ENCODE measurements around the gene PTPN3.
"Not testable (repeated sequence)": the region's sequence is repeated elsewhere in the genome, so short reads cannot be mapped to it uniquely, and the experiment has no call there.

The PTPN3 gene

DNA sequence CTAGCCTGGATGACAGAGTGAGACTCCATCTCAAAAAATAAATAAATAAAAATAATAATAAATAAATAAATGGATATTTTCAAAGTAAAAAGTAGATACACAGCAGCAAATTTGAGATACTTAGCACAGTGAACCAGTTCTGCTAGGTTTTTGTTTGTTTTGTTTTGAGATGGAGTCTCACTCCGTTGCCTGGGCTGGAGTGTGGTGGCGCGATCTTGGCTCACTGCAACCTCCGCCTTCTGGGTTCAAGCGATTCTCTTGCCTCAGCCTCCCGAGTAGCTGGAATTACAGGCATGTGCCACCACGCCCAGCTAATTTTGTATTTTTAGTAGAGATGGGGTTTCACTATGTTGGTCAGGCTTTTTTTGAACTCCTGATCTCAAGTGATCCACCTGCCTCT, 157.1 kb downstream of the PTPN3 start:
- not testable (repeated sequence) for H3K4me3 ChIP-seq (ENCODE audit: low read depth, low read length)

DNA sequence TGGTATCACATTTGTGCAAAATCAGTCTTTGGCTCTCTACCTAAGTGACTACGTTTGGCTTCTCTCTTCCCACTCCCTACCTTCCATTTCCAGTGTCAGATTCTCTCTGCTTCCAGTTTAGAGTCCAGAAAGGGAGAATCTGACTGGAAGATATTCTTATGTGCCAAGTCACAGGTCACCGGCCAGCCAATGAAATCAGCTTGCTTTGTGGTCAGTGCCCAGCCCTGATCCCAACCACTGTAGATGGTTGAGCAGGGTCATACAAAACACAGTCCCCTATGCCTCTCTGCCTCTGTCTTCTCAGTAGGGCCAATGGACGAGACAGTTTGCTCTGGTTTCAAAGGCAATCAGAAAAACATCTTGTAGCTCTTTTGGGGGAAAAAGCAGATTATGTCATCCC, 161.7 kb downstream of the PTPN3 start:
- H2AFZ ChIP-seq (ENCODE audit: low read length, unreplicated experiment), result no peak overlapping the region
- H3K4me1 ChIP-seq (ENCODE audit: control insufficient read depth, insufficient read depth, low read length, unreplicated experiment), result peaks cover 4% of the 10 kb centered on the region

More for the DNA sequence above, 157.1 kb downstream of the PTPN3 start:
- not testable (repeated sequence) for H2AFZ ChIP-seq (ENCODE audit: low read length, unreplicated experiment); H3K79me2 ChIP-seq (ENCODE audit: control insufficient read depth, insufficient read depth, low read length, unreplicated experiment); H3K36me3 ChIP-seq (ENCODE audit: insufficient read depth, low read length); H3K4me1 ChIP-seq (ENCODE audit: control insufficient read depth, insufficient read depth, low read length, unreplicated experiment); H3K27ac ChIP-seq (ENCODE audit: low read depth, low read length); H3K27me3 ChIP-seq (ENCODE audit: insufficient read depth, low read length)

DNA sequence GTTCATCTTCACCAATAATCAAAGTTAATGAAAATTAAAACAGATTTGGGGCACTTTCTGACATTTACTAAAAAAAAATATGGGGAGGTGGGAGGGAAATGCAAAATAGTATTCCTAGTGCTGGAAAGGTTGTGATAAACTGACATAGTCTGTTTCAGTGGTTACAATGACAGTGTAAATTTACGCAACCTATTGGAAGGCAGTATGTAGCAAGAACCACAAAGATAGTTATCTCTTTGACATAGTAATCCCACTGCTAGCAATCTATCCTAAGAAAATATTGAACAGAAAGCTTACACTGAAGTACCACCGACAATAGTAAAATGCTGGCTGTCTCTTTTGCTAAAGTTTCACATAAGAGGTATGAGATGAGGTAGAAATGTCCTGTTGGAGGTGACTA, 162.2 kb downstream of the PTPN3 start:
- Histone ChIP-seq H2AFZ (ENCODE audit: low read length, unreplicated experiment) (no peak overlapping the region), H3K4me1 (ENCODE audit: control insufficient read depth, insufficient read depth, low read length, unreplicated experiment) (peaks cover 9% of the 10 kb centered on the region), H3K79me2 (ENCODE audit: control insufficient read depth, insufficient read depth, low read length, unreplicated experiment) (no peaks in the 10 kb centered on the region), H3K36me3 (ENCODE audit: insufficient read depth, low read length) (no peaks in the 10 kb centered on the region), H3K27ac (ENCODE audit: low read depth, low read length) (no peak overlapping the region), H3K27me3 (ENCODE audit: insufficient read depth, low read length) (peaks cover 6% of the 10 kb centered on the region; the same call in 1 of the 2 replicates), H3K4me3 (ENCODE audit: low read depth, low read length) (no peak overlapping the region)

More for the DNA sequence above, 161.7 kb downstream of the PTPN3 start:
- Histone ChIP-seq H3K79me2 (ENCODE audit: control insufficient read depth, insufficient read depth, low read length, unreplicated experiment) (no peaks in the 10 kb centered on the region), H3K36me3 (ENCODE audit: insufficient read depth, low read length) (no peaks in the 10 kb centered on the region), H3K4me3 (ENCODE audit: low read depth, low read length) (no peak overlapping the region), H3K27me3 (ENCODE audit: insufficient read depth, low read length) (peaks cover 6% of the 10 kb centered on the region; the same call in 1 of the 2 replicates), H3K27ac (ENCODE audit: low read depth, low read length) (no peak overlapping the region)

DNA sequence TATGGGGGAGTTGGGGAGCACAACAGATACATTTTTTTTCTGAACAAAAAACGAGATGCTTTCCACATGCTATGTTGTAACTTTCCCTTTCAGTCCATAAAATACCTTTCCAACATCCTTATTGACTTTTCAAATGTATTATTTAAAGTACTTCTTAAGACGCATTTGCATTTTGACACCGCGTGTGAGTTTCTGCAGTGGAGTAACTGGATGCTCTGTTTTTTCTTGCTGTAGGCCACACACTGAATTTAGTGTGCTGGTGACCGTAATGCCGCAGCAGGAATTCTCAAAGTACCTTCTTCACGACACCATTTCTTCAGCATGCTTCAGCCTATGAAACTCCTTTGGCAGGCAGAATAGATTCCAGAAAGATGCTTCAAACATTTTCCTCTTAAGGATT, 163.0 kb downstream of the PTPN3 start:
- Histone ChIP-seq H3K4me3 (ENCODE audit: low read depth, low read length) (no peak overlapping the region), H2AFZ (ENCODE audit: low read length, unreplicated experiment) (no peak overlapping the region), H3K27ac (ENCODE audit: low read depth, low read length) (no peak overlapping the region), H3K79me2 (ENCODE audit: control insufficient read depth, insufficient read depth, low read length, unreplicated experiment) (no peaks in the 10 kb centered on the region), H3K27me3 (ENCODE audit: insufficient read depth, low read length) (peaks cover 6% of the 10 kb centered on the region; the same call in 1 of the 2 replicates), H3K36me3 (ENCODE audit: insufficient read depth, low read length) (no peaks in the 10 kb centered on the region), H3K4me1 (ENCODE audit: control insufficient read depth, insufficient read depth, low read length, unreplicated experiment) (peaks cover 13% of the 10 kb centered on the region)

DNA sequence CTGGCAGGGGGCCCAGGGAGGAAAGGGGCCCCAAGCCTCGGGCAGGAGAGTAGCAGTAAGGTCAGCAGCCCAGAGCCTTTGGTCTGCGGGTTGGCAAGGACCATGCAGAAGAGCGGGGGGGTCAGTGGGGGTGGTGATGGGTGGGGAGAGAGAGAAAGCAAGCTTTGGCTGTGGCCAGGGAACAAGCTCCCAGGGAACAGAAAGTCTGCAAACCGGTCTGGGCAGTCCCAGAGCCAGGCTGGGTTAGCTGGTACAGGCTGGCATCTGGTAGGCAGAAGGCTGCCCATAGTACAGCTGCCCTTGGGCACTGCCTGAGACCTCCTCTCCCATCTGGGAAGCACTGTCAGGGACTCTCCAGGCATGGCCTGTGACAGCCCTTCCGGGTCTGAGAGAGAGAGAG, 166.8 kb downstream of the PTPN3 start:
- Histone ChIP-seq H3K4me1 (ENCODE audit: control insufficient read depth, insufficient read depth, low read length, unreplicated experiment) (peaks cover 31% of the 10 kb centered on the region), H3K27ac (ENCODE audit: low read depth, low read length) (no peak overlapping the region), H3K4me3 (ENCODE audit: low read depth, low read length) (no peak overlapping the region), H3K36me3 (ENCODE audit: insufficient read depth, low read length) (no peaks in the 10 kb centered on the region), H3K27me3 (ENCODE audit: insufficient read depth, low read length) (peaks cover under 1% of the 10 kb centered on the region; the same call in 1 of the 2 replicates), H3K79me2 (ENCODE audit: control insufficient read depth, insufficient read depth, low read length, unreplicated experiment) (no peaks in the 10 kb centered on the region), H2AFZ (ENCODE audit: low read length, unreplicated experiment) (peak overlapping the region; percentile 57)

DNA sequence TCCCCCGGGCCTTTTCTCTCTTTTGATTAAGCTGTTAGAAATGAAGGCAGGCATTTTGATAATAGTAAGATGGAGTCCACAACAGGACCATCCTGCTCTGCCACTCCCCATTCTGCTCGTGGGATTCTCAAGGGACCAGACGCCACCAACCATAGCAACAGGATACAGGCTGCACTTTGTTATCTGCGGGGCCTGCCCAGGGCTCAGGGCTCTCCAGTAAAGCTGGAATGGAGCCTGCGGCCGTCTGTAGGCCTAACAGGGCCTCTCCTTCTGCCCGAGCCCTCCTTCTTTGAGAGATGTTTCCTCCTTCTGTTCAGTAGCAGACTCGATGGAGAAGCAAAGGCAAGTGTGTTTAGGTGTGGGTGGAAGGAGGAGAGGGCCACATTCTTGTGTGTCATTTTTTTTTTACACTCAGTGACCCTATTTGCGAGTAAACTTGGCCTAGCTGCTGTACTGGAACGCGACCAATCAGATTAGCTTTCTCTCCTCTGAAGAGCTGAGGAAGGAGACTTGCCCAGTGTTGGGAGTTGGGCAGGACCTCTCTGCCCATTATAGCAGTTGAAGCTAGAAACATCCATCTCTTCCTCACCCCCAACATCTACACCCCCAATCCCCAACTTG, 168.4 kb downstream of the PTPN3 start:
- peak overlapping the region; percentile 20; the same call in 1 of the 2 replicates for H3K27ac ChIP-seq (ENCODE audit: low read depth, low read length)
- H3K4me3 ChIP-seq (ENCODE audit: low read depth, low read length), result peak overlapping the region; percentile 44; the same call in 1 of the 2 replicates
- H3K79me2 ChIP-seq (ENCODE audit: control insufficient read depth, insufficient read depth, low read length, unreplicated experiment), result no peaks in the 10 kb centered on the region
- H2AFZ ChIP-seq (ENCODE audit: low read length, unreplicated experiment), result peak overlapping the region; percentile 75
- H3K36me3 ChIP-seq (ENCODE audit: insufficient read depth, low read length), result no peaks in the 10 kb centered on the region
- peaks cover 31% of the 10 kb centered on the region for H3K4me1 ChIP-seq (ENCODE audit: control insufficient read depth, insufficient read depth, low read length, unreplicated experiment)
- H3K27me3 ChIP-seq (ENCODE audit: insufficient read depth, low read length), result no peaks in the 10 kb centered on the region

DNA sequence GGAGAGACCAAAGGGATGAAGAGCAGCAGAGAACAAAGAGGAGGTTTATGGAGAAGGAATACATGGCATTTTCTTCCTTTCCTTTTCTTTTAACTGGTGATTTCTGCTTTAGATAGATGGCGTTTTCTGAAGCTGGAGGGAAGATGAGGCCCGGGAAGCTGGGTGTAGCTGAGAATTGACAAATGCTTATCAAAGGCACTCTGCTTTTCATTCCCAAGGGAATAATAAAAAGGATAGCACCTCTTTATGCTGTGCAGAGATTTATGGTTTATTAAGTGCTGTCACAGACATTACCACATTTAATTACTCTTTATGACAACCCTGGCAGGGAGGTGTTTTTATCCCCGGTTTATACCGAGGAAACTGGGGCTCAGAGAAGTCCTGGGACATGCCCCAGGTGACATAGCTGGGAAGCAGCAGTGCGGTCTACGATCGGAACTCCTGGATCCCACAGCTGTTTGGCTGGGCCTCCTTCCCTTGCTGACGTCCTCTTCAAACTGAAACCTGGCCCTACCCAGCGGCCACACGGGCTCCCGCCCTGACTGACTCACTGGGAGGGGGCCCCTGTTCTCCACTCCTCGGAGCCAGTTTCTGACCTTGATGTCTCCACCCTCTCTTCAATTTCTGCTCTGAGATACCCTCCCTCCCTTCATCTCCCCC, 169.0 kb downstream of the PTPN3 start:
- H2AFZ ChIP-seq (ENCODE audit: low read length, unreplicated experiment), result peak overlapping the region; percentile 75
- peak overlapping the region; percentile 44 for H3K4me3 ChIP-seq (ENCODE audit: low read depth, low read length)
- no peaks in the 10 kb centered on the region for H3K36me3 ChIP-seq (ENCODE audit: insufficient read depth, low read length)
- H3K27ac ChIP-seq (ENCODE audit: low read depth, low read length), result peak overlapping the region; percentile 20; the same call in 1 of the 2 replicates
- peaks cover 31% of the 10 kb centered on the region for H3K4me1 ChIP-seq (ENCODE audit: control insufficient read depth, insufficient read depth, low read length, unreplicated experiment)
- H3K79me2 ChIP-seq (ENCODE audit: control insufficient read depth, insufficient read depth, low read length, unreplicated experiment), result no peaks in the 10 kb centered on the region
- H3K27me3 ChIP-seq (ENCODE audit: insufficient read depth, low read length), result no peaks in the 10 kb centered on the region
